ENCODE measurements around the gene TXNDC8. TPM values are rescaled to one million over a fixed set of nuclear protein-coding genes. Genes with fewer than 3 reads are reported as not detected.

The TXNDC8 gene
- total and polyA plus RNA-seq, 2 of the 13 experiments (the other 11 are each of a cell fraction or from before 2014, with no cell fraction given): not detected

- TF ChIP-seq SAP130 (CRISPR knock-in tag; IDR thresholded peaks at IDR 0.05; ENCODE audit: low read depth): peak; percentile 82
- TF ChIP-seq RELA (CRISPR knock-in tag; IDR thresholded peaks at IDR 0.05): 0 out of 2 replicates have a peak, but pooled peaks have one; percentile 12
- TF ChIP-seq ATF1 (CRISPR knock-in tag; IDR thresholded peaks at IDR 0.05): no peak
- no peak for TF ChIP-seq SP4 (CRISPR knock-in tag; IDR thresholded peaks at IDR 0.05)
- no peak for TF ChIP-seq ZNF777 (CRISPR knock-in tag; IDR thresholded peaks at IDR 0.05)
- peak; percentile 72 for TF ChIP-seq MAX (IDR thresholded peaks at IDR 0.05)
- TF ChIP-seq PRDM15 (CRISPR knock-in tag; IDR thresholded peaks at IDR 0.05): peak; percentile 15; the same call in 1 of the 2 replicates
- 0 out of 2 replicates have a peak, but pooled peaks have one; percentile 22 for TF ChIP-seq KDM4B (CRISPR knock-in tag; IDR thresholded peaks at IDR 0.05)
- no peak for TF ChIP-seq ELF4 (CRISPR knock-in tag; IDR thresholded peaks at IDR 0.05; ENCODE audit: borderline replicate concordance)
- no peak; the same call in 1 of the 2 replicates for TF ChIP-seq UBTF (CRISPR knock-in tag; IDR thresholded peaks at IDR 0.05)
- no peak for TF ChIP-seq SMAD3 (CRISPR knock-in tag; IDR thresholded peaks at IDR 0.05)
- no peak for TF ChIP-seq SMC3 (IDR thresholded peaks at IDR 0.05; ENCODE audit: low read length)
- no peak for TF ChIP-seq ATF7 (IDR thresholded peaks at IDR 0.05)
- TF ChIP-seq ATF7 (CRISPR knock-in tag; IDR thresholded peaks at IDR 0.05): no peak
- no peak for TF ChIP-seq HNF4A (CRISPR knock-in tag; IDR thresholded peaks at IDR 0.05)
- TF ChIP-seq NAIF1 (CRISPR knock-in tag; IDR thresholded peaks at IDR 0.05; ENCODE audit: borderline replicate concordance): no peak
- no peak for TF ChIP-seq IKZF5 (CRISPR knock-in tag; IDR thresholded peaks at IDR 0.05)
- no peak for TF ChIP-seq ATRX (CRISPR knock-in tag; IDR thresholded peaks at IDR 0.05; ENCODE audit: borderline replicate concordance)
- no peak for TF ChIP-seq ZNF660 (CRISPR knock-in tag; IDR thresholded peaks at IDR 0.05; ENCODE audit: borderline replicate concordance, low read depth)
- TF ChIP-seq ZNF670 (CRISPR knock-in tag; IDR thresholded peaks at IDR 0.05; ENCODE audit: borderline replicate concordance): no peak; the same call in 1 of the 2 replicates
- TF ChIP-seq FOXO1 (CRISPR knock-in tag; IDR thresholded peaks at IDR 0.05): no peak
- peak; percentile 34 to 80; a peak in 3 of 4 replicates for TF ChIP-seq MAFK (conservative IDR thresholded peaks at IDR 0.05 in 1 of 2, IDR thresholded peaks at IDR 0.05 in 1 of 2; ENCODE audit: low read length in 2 of 2)
- no peak for TF ChIP-seq ARID2 (CRISPR knock-in tag; IDR thresholded peaks at IDR 0.05; ENCODE audit: borderline replicate concordance)
Observed at GRCh38 chr9:110256380-110257096, 81.1 kb downstream of the TXNDC8 start, which contains the start of gene TXN (continued).

Data from HepG2 (cell line).